SK-N-SH (cell line): ENCODE data around the gene NEBL.

Source experiments
- CTCF ChIP-seq: fragments of 200-600 bp; sonication (generic); IDR thresholded peaks from 2 replicates; pipeline ENCODE4 v1.6.1; 2017; ENCODE audit warnings: antibody characterized with exemption, mild to moderate bottlenecking, moderate library complexity
- TAF1 ChIP-seq: IDR thresholded peaks from 2 replicates; pipeline ENCODE4 v1.6.1; 2012; ENCODE audit warnings: low read depth, mild to moderate bottlenecking, low read length, moderate library complexity, borderline replicate concordance

GRCh38 chr10:20839141-20839540 is 58.0 kb downstream of the NEBL start:
- TF ChIP-seq CTCF, result no peak
- no peak for TF ChIP-seq TAF1
